Activated naive CD4-positive, alpha-beta T cell treated with anti-CD3 and anti-CD28 coated beads for 36 hours (primary cell): ENCODE measurements around the gene GP1BA. TPM values are rescaled to one million over a fixed set of nuclear protein-coding genes. Genes with fewer than 3 reads are reported as not detected.

ENCODE experiments used
- CTCF ChIA-PET: fragments of 350-600 bp; sonication (Branson Sonifier 250); formaldehyde crosslinking; loops from one replicate; lab custom pipeline; 2021; ENCODE audit warnings: antibody characterized with exemption; lab: Charles Lee
- DNase-seq: peaks from one replicate; pipeline ENCODE4 v3.0.0-alpha.2; 2020
- H3K27ac Mint-ChIP-seq: one replicate; pipeline ENCODE4 v1.8.0; 2021; ENCODE audit warnings: mild to moderate bottlenecking, mixed read lengths
- H3K27me3 Mint-ChIP-seq: one replicate; pipeline ENCODE4 v1.8.0; 2021; ENCODE audit warnings: low read depth, mixed read lengths
- H3K36me3 Mint-ChIP-seq: one replicate; pipeline ENCODE4 v1.8.0; 2021; ENCODE audit warnings: low read depth, mixed read lengths
- H3K4me1 Mint-ChIP-seq: one replicate; pipeline ENCODE4 v1.8.0; 2021; ENCODE audit warnings: low read depth, mixed read lengths
- H3K4me3 Mint-ChIP-seq: one replicate; pipeline ENCODE4 v1.8.0; 2021; ENCODE audit warnings: mild to moderate bottlenecking, moderate library complexity, mixed read lengths
- H3K9me3 Mint-ChIP-seq: one replicate; pipeline ENCODE4 v1.8.0; 2021; ENCODE audit warnings: mixed read lengths
- intact Hi-C: fragments of 100-400 bp; cut with micrococcal nuclease; formaldehyde crosslinking; loops from one replicate; pipeline ENCODE4 v1.15.1; 2023
- total RNA-seq, 2 experiments: library from RNA; stranded (reverse); gene quantifications; one replicate each; pipeline ENCODE4 v1.2.3, GENCODE V29; 2021

Gene GP1BA
- total RNA-seq, 2 experiments from 2014 or later: not detected

GRCh38 chr17:4897198-4897687 is 34.8 kb upstream of the GP1BA start:
- Mint-ChIP-seq H3K27me3 (no peaks in the 10 kb centered on the region), H3K9me3 (no peaks in the 10 kb centered on the region), H3K27ac (no peak overlapping the region), H3K36me3 (peaks cover 8% of the 10 kb centered on the region), H3K4me1 (peaks cover 17% of the 10 kb centered on the region), H3K4me3 (no peak overlapping the region)
- DNase-seq: no peak
- intact Hi-C loops: no loop called here
- CTCF ChIA-PET: interaction anchor here (0.6 to 1.1 kb wide), 2 partner anchors 9 to 161 kb away, joined by 3 to 6 read pairs; no protein-coding TSS in a partner anchor

- CTCF ChIA-PET: no interaction called here
- no peaks in the 10 kb centered on the region for H3K9me3 Mint-ChIP-seq
- H3K27me3 Mint-ChIP-seq: no peaks in the 10 kb centered on the region
- intact Hi-C loops: loop anchor here (2.0 kb wide), 2 partner anchors 43 to 167 kb away; partner anchors contain the start of genes MED11, RNF167 and SLC25A11
- no peak overlapping the region for H3K4me3 Mint-ChIP-seq
- no peak for DNase-seq
- no peak overlapping the region for H3K27ac Mint-ChIP-seq
- H3K4me1 Mint-ChIP-seq: peaks cover 23% of the 10 kb centered on the region
- H3K36me3 Mint-ChIP-seq: peaks cover 8% of the 10 kb centered on the region
Measured at GRCh38 chr17:4897785-4898184, 34.3 kb upstream of the GP1BA start.

GRCh38 chr17:4898351-4898750 is 33.7 kb upstream of the GP1BA start:
- Mint-ChIP-seq H3K27me3 (no peaks in the 10 kb centered on the region), H3K9me3 (no peaks in the 10 kb centered on the region), H3K36me3 (peaks cover 8% of the 10 kb centered on the region), H3K4me3 (peak overlapping the region; percentile 57), H3K27ac (no peak overlapping the region), H3K4me1 (peaks cover 28% of the 10 kb centered on the region)
- intact Hi-C loops: loop anchor here (2.0 kb wide), 2 partner anchors 42 to 168 kb away; partner anchors contain the start of genes MED11, RNF167 and SLC25A11
- DNase-seq: no peak
- CTCF ChIA-PET: interaction anchor here (0.8 to 1.1 kb wide), 2 partner anchors 108 to 110 kb away, joined by 3 to 4 read pairs; partner anchors contain the start of gene GLTPD2

- DNase-seq: no peak
- CTCF ChIA-PET: interaction anchor here (0.6 to 1.2 kb wide), 8 partner anchors 10 to 825 kb away, joined by 3 to 7 read pairs (median 4); partner anchors contain the start of genes GLTPD2, RNF167 and SLC25A11
- no peaks in the 10 kb centered on the region for H3K27me3 Mint-ChIP-seq
- H3K27ac Mint-ChIP-seq: no peak overlapping the region
- peak overlapping the region; percentile 88 for H3K4me3 Mint-ChIP-seq
- intact Hi-C loops: loop anchor here (1.0 to 2.0 kb wide), 3 partner anchors 42 to 189 kb away; partner anchors contain the start of genes ARRB2, MED11, RNF167 and SLC25A11
- peaks cover 32% of the 10 kb centered on the region for H3K4me1 Mint-ChIP-seq
- H3K9me3 Mint-ChIP-seq: no peaks in the 10 kb centered on the region
- H3K36me3 Mint-ChIP-seq: peaks cover 8% of the 10 kb centered on the region
Measured at GRCh38 chr17:4898927-4899326, 33.1 kb upstream of the GP1BA start.

GRCh38 chr17:4899341-4900230 is 32.5 kb upstream of the GP1BA start, which contains the start of gene C17orf107:
Gene C17orf107, plus strand, starts transcription at chr17:4899536. Its CDS starts 227 bp downstream, at chr17:4899763.
- Mint-ChIP-seq H3K27me3 (no peaks in the 10 kb centered on the region), H3K4me3 (peak within 1 kb of the TSS; percentile 88), H3K9me3 (no peaks in the 10 kb centered on the region), H3K36me3 (peaks cover 8% of the 10 kb centered on the region), H3K4me1 (peaks cover 32% of the 10 kb centered on the region), H3K27ac (peak within 1 kb of the TSS; percentile 70)
- CTCF ChIA-PET: interaction anchor here (0.6 to 1.7 kb wide), 14 partner anchors 10 to 826 kb away, joined by 3 to 7 read pairs (median 4); partner anchors contain the start of genes GLTPD2, RNF167 and SLC25A11
- intact Hi-C loops: loop anchor here (1.0 to 5.0 kb wide), 4 partner anchors 41 to 332 kb away; partner anchors contain the start of genes ARRB2, MED11, RNF167 and SLC25A11
- peak; percentile 95 for DNase-seq

- CTCF ChIA-PET: interaction anchor here (0.6 to 1.7 kb wide), 7 partner anchors 9 to 480 kb away, joined by 3 to 6 read pairs (median 3); no protein-coding TSS in a partner anchor
- Mint-ChIP-seq H3K9me3 (no peaks in the 10 kb centered on the region), H3K4me3 (peak overlapping the region; percentile 88), H3K36me3 (peaks cover 3% of the 10 kb centered on the region), H3K27me3 (no peaks in the 10 kb centered on the region), H3K27ac (no peak overlapping the region), H3K4me1 (peaks cover 32% of the 10 kb centered on the region)
- DNase-seq: peak; percentile 54
- intact Hi-C loops: loop anchor here (5.0 kb wide), 1 partner anchor 333 kb away; no protein-coding TSS in a partner anchor
Measured at GRCh38 chr17:4900231-4901107, 31.6 kb upstream of the GP1BA start.

GRCh38 chr17:4901108-4901647 is 30.9 kb upstream of the GP1BA start:
- H3K27ac Mint-ChIP-seq: no peak overlapping the region
- no peaks in the 10 kb centered on the region for H3K9me3 Mint-ChIP-seq
- peaks cover 32% of the 10 kb centered on the region for H3K4me1 Mint-ChIP-seq
- peak overlapping the region; percentile 88 for H3K4me3 Mint-ChIP-seq
- DNase-seq: no peak
- CTCF ChIA-PET: interaction anchor here (1.7 kb wide), 1 partner anchor 11 kb away, joined by 6 read pairs; no protein-coding TSS in a partner anchor
- H3K27me3 Mint-ChIP-seq: no peaks in the 10 kb centered on the region
- peaks cover 1% of the 10 kb centered on the region for H3K36me3 Mint-ChIP-seq
- intact Hi-C loops: loop anchor here (5.0 kb wide), 1 partner anchor 334 kb away; no protein-coding TSS in a partner anchor

GRCh38 chr17:4901648-4902344 is 30.3 kb upstream of the GP1BA start:
- H3K27ac Mint-ChIP-seq: no peak overlapping the region
- DNase-seq: no peak

GRCh38 chr17:4902540-4902939 is 29.5 kb upstream of the GP1BA start:
- Mint-ChIP-seq H3K4me3 (peak overlapping the region; percentile 1), H3K27me3 (no peaks in the 10 kb centered on the region), H3K9me3 (no peaks in the 10 kb centered on the region), H3K27ac (no peak overlapping the region), H3K4me1 (peaks cover 32% of the 10 kb centered on the region), H3K36me3 (no peaks in the 10 kb centered on the region)
- no peak for DNase-seq
- CTCF ChIA-PET: interaction anchor here (0.8 to 2.0 kb wide), 5 partner anchors 10 to 88 kb away, joined by 3 to 9 read pairs (median 3); no protein-coding TSS in a partner anchor
- intact Hi-C loops: loop anchor here (5.0 kb wide), 1 partner anchor 335 kb away; no protein-coding TSS in a partner anchor

More at GRCh38 chr17:4901648-4902344, 30.3 kb upstream of the GP1BA start:
- Mint-ChIP-seq H3K27me3 (no peaks in the 10 kb centered on the region), H3K36me3 (no peaks in the 10 kb centered on the region), H3K4me3 (no peak overlapping the region), H3K9me3 (no peaks in the 10 kb centered on the region), H3K4me1 (peaks cover 32% of the 10 kb centered on the region)
- intact Hi-C loops: loop anchor here (5.0 kb wide), 1 partner anchor 334 kb away; no protein-coding TSS in a partner anchor
- CTCF ChIA-PET: no interaction called here

- intact Hi-C loops: loop anchor here (5.0 kb wide), 1 partner anchor 336 kb away; no protein-coding TSS in a partner anchor
- Mint-ChIP-seq H3K36me3 (no peaks in the 10 kb centered on the region), H3K4me3 (peak within 1 kb of the TSS; percentile 1), H3K9me3 (no peaks in the 10 kb centered on the region), H3K4me1 (peaks cover 32% of the 10 kb centered on the region), H3K27ac (peak within 1 kb of the TSS; percentile 48), H3K27me3 (no peaks in the 10 kb centered on the region)
- peak; percentile 91 for DNase-seq
- CTCF ChIA-PET: interaction anchor here (0.6 to 2.0 kb wide), 9 partner anchors 9 to 167 kb away, joined by 3 to 9 read pairs (median 3); no protein-coding TSS in a partner anchor
Measured at GRCh38 chr17:4903051-4903818, 28.8 kb upstream of the GP1BA start, which contains the start of gene CHRNE. Gene CHRNE, minus strand, starts transcription at chr17:4903098. Its CDS starts 35 bp downstream, at chr17:4903063.
